Measurements from ENCODE around the gene NEK10.
"Not testable (repeated sequence)": the region's sequence is repeated elsewhere in the genome, so short reads cannot be mapped to it uniquely, and the experiment has no call there.

NEK10 gene

GRCh38 chr3:27312044-27312668, 57.0 kb downstream of the NEK10 start:
- Mint-ChIP-seq H3K9me3 (no peaks in the 10 kb centered on the region), H3K27ac (no peak overlapping the region), H3K36me3 (ENCODE audit: low read depth) (no peaks in the 10 kb centered on the region), H3K27me3 (peaks cover 2% of the 10 kb centered on the region), H3K4me3 (no peak overlapping the region), H3K4me1 (no peaks in the 10 kb centered on the region)
- DNase-seq (no peak), ATAC-seq (no peak)

- Mint-ChIP-seq H3K4me1 (no peaks in the 10 kb centered on the region), H3K36me3 (ENCODE audit: low read depth) (no peaks in the 10 kb centered on the region), H3K27me3 (peaks cover 2% of the 10 kb centered on the region), H3K9me3 (no peaks in the 10 kb centered on the region), H3K27ac (no peak overlapping the region), H3K4me3 (no peak overlapping the region)
- DNase-seq (no peak), ATAC-seq (no peak)
Observed at GRCh38 chr3:27311400-27311799, 57.8 kb downstream of the NEK10 start.

- peaks cover 2% of the 10 kb centered on the region for H3K27me3 Mint-ChIP-seq
- no peaks in the 10 kb centered on the region for H3K4me1 Mint-ChIP-seq
- no peaks in the 10 kb centered on the region for H3K9me3 Mint-ChIP-seq
- no peaks in the 10 kb centered on the region for H3K36me3 Mint-ChIP-seq (ENCODE audit: low read depth)
- no peak overlapping the region for H3K27ac Mint-ChIP-seq
- H3K4me3 Mint-ChIP-seq, result no peak overlapping the region
- no peak for DNase-seq
- no peak for ATAC-seq
Observed at GRCh38 chr3:27310688-27311087, 58.5 kb downstream of the NEK10 start.

GRCh38 chr3:27307566-27307965, 61.6 kb downstream of the NEK10 start:
- Mint-ChIP-seq H3K4me3 (no peak overlapping the region), H3K27me3 (peaks cover 2% of the 10 kb centered on the region)

GRCh38 chr3:27302891-27303290, 66.3 kb downstream of the NEK10 start:
- Mint-ChIP-seq H3K27ac (no peak overlapping the region), H3K4me3 (no peak overlapping the region), H3K27me3 (no peaks in the 10 kb centered on the region), H3K36me3 (ENCODE audit: low read depth) (no peaks in the 10 kb centered on the region), H3K9me3 (peaks cover 12% of the 10 kb centered on the region), H3K4me1 (no peaks in the 10 kb centered on the region)
- DNase-seq (no peak), ATAC-seq (no peak)

More at GRCh38 chr3:27307566-27307965, 61.6 kb downstream of the NEK10 start:
- Mint-ChIP-seq H3K27ac (no peak overlapping the region), H3K36me3 (ENCODE audit: low read depth) (no peaks in the 10 kb centered on the region), H3K4me1 (no peaks in the 10 kb centered on the region), H3K9me3 (no peaks in the 10 kb centered on the region)
- DNase-seq (no peak), ATAC-seq (no peak)

- H3K27ac Mint-ChIP-seq; ATAC-seq; H3K36me3 Mint-ChIP-seq (ENCODE audit: low read depth); H3K4me1 Mint-ChIP-seq; DNase-seq; H3K4me3 Mint-ChIP-seq; H3K27me3 Mint-ChIP-seq: not testable (repeated sequence)
- peaks cover 12% of the 10 kb centered on the region for H3K9me3 Mint-ChIP-seq
Observed at GRCh38 chr3:27298981-27299380, 70.2 kb downstream of the NEK10 start.

- peaks cover 7% of the 10 kb centered on the region for H3K9me3 Mint-ChIP-seq
- no peak for DNase-seq
- H3K36me3 Mint-ChIP-seq (ENCODE audit: low read depth), result no peaks in the 10 kb centered on the region
- ATAC-seq, result no peak
- H3K4me1 Mint-ChIP-seq, result no peaks in the 10 kb centered on the region
- H3K27ac Mint-ChIP-seq, result no peak overlapping the region
- H3K27me3 Mint-ChIP-seq, result no peaks in the 10 kb centered on the region
- no peak overlapping the region for H3K4me3 Mint-ChIP-seq
Observed at GRCh38 chr3:27293939-27294338, 75.2 kb downstream of the NEK10 start.

GRCh38 chr3:27290760-27291159, 78.4 kb downstream of the NEK10 start:
- Mint-ChIP-seq H3K27me3 (no peaks in the 10 kb centered on the region), H3K9me3 (no peaks in the 10 kb centered on the region), H3K4me1 (no peaks in the 10 kb centered on the region), H3K4me3 (no peak overlapping the region), H3K36me3 (ENCODE audit: low read depth) (no peaks in the 10 kb centered on the region), H3K27ac (no peak overlapping the region)
- no peak for ATAC-seq
- DNase-seq, result no peak

GRCh38 chr3:27289769-27290413, 79.3 kb downstream of the NEK10 start:
- DNase-seq, result no peak
- no peaks in the 10 kb centered on the region for H3K36me3 Mint-ChIP-seq (ENCODE audit: low read depth)
- no peak overlapping the region for H3K4me3 Mint-ChIP-seq
- no peaks in the 10 kb centered on the region for H3K9me3 Mint-ChIP-seq
- H3K27ac Mint-ChIP-seq, result no peak overlapping the region
- H3K4me1 Mint-ChIP-seq, result no peaks in the 10 kb centered on the region
- H3K27me3 Mint-ChIP-seq, result no peaks in the 10 kb centered on the region
- ATAC-seq, result no peak

GRCh38 chr3:27287052-27287451, 82.1 kb downstream of the NEK10 start:
- Mint-ChIP-seq H3K4me3 (no peak overlapping the region), H3K27ac (no peak overlapping the region), H3K9me3 (no peaks in the 10 kb centered on the region), H3K4me1 (no peaks in the 10 kb centered on the region), H3K36me3 (ENCODE audit: low read depth) (no peaks in the 10 kb centered on the region), H3K27me3 (no peaks in the 10 kb centered on the region)
- ATAC-seq (no peak), DNase-seq (no peak)

- not testable (repeated sequence) for ATAC-seq; DNase-seq; H3K36me3 Mint-ChIP-seq (ENCODE audit: low read depth); H3K4me1 Mint-ChIP-seq; H3K9me3 Mint-ChIP-seq; H3K4me3 Mint-ChIP-seq; H3K27ac Mint-ChIP-seq; H3K27me3 Mint-ChIP-seq
Observed at GRCh38 chr3:27286467-27286866, 82.7 kb downstream of the NEK10 start.

GRCh38 chr3:27285668-27286067, 83.5 kb downstream of the NEK10 start:
- H3K27ac Mint-ChIP-seq, result no peak overlapping the region
- H3K36me3 Mint-ChIP-seq (ENCODE audit: low read depth), result no peaks in the 10 kb centered on the region
- no peaks in the 10 kb centered on the region for H3K4me1 Mint-ChIP-seq
- DNase-seq (no peak), ATAC-seq (no peak)
- no peak overlapping the region for H3K4me3 Mint-ChIP-seq
- no peaks in the 10 kb centered on the region for H3K27me3 Mint-ChIP-seq
- no peaks in the 10 kb centered on the region for H3K9me3 Mint-ChIP-seq

GRCh38 chr3:27281671-27282150, 87.5 kb downstream of the NEK10 start:
- ATAC-seq (no peak), DNase-seq (no peak)
- no peak overlapping the region for H3K4me3 Mint-ChIP-seq
- H3K4me1 Mint-ChIP-seq, result no peaks in the 10 kb centered on the region
- no peaks in the 10 kb centered on the region for H3K36me3 Mint-ChIP-seq (ENCODE audit: low read depth)
- no peaks in the 10 kb centered on the region for H3K27me3 Mint-ChIP-seq
- no peaks in the 10 kb centered on the region for H3K9me3 Mint-ChIP-seq
- H3K27ac Mint-ChIP-seq, result no peak overlapping the region

GRCh38 chr3:27279123-27279522, 90.1 kb downstream of the NEK10 start:
- H3K4me1 Mint-ChIP-seq, result no peaks in the 10 kb centered on the region
- no peak overlapping the region for H3K27ac Mint-ChIP-seq
- no peaks in the 10 kb centered on the region for H3K36me3 Mint-ChIP-seq (ENCODE audit: low read depth)
- H3K9me3 Mint-ChIP-seq, result no peaks in the 10 kb centered on the region
- ATAC-seq (no peak), DNase-seq (no peak)
- no peaks in the 10 kb centered on the region for H3K27me3 Mint-ChIP-seq
- H3K4me3 Mint-ChIP-seq, result no peak overlapping the region

GRCh38 chr3:27278383-27279055, 90.7 kb downstream of the NEK10 start:
- H3K27ac Mint-ChIP-seq, result no peak overlapping the region
- ATAC-seq, result no peak
- no peak for DNase-seq
- H3K4me1 Mint-ChIP-seq, result no peaks in the 10 kb centered on the region
- H3K36me3 Mint-ChIP-seq (ENCODE audit: low read depth), result no peaks in the 10 kb centered on the region
- no peaks in the 10 kb centered on the region for H3K27me3 Mint-ChIP-seq
- H3K4me3 Mint-ChIP-seq, result no peak overlapping the region
- no peaks in the 10 kb centered on the region for H3K9me3 Mint-ChIP-seq
